Measurements from ENCODE around the gene DNAJC5G.

The DNAJC5G gene

DNA sequence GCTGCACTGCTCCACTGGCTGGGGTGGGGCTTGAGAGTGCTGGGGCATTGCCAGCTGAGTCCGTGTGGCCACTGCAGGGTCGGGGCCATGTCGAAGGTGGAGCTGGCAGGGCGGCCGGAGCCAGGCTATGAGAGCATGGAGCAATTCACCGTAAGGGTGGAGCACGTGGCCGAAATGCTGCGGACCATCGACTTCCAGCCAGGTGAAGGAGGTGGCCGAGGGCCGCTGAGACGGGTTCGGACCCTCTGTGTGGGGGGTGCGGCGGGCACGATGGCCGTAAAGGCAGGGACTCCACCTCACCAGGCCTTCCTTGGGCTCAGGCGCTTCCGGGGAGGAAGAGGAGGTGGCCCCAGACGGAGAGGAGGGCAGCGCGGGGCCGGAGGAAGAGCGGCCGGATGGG is 30.9 kb downstream of the DNAJC5G start:
- TF ChIP-seq, protein P1, sequence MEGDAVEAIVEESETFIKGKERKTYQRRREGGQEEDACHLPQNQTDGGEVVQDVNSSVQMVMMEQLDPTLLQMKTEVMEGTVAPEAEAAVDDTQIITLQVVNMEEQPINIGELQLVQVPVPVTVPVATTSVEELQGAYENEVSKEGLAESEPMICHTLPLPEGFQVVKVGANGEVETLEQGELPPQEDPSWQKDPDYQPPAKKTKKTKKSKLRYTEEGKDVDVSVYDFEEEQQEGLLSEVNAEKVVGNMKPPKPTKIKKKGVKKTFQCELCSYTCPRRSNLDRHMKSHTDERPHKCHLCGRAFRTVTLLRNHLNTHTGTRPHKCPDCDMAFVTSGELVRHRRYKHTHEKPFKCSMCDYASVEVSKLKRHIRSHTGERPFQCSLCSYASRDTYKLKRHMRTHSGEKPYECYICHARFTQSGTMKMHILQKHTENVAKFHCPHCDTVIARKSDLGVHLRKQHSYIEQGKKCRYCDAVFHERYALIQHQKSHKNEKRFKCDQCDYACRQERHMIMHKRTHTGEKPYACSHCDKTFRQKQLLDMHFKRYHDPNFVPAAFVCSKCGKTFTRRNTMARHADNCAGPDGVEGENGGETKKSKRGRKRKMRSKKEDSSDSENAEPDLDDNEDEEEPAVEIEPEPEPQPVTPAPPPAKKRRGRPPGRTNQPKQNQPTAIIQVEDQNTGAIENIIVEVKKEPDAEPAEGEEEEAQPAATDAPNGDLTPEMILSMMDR (IDR thresholded peaks at IDR 0.05; ENCODE audit: low read depth, low read length), result no peak
- DNase-seq, result no peak
- Histone ChIP-seq H3K27ac (no peak overlapping the region), H3K9me3 (ENCODE audit: severe bottlenecking) (no peaks in the 10 kb centered on the region), H3K4me3 (ENCODE audit: low read depth, low read length) (no peak overlapping the region), H3K27me3 (ENCODE audit: insufficient read depth, low read depth, severe bottlenecking) (peaks cover 24% of the 10 kb centered on the region), H3K36me3 (no peaks in the 10 kb centered on the region)

DNA sequence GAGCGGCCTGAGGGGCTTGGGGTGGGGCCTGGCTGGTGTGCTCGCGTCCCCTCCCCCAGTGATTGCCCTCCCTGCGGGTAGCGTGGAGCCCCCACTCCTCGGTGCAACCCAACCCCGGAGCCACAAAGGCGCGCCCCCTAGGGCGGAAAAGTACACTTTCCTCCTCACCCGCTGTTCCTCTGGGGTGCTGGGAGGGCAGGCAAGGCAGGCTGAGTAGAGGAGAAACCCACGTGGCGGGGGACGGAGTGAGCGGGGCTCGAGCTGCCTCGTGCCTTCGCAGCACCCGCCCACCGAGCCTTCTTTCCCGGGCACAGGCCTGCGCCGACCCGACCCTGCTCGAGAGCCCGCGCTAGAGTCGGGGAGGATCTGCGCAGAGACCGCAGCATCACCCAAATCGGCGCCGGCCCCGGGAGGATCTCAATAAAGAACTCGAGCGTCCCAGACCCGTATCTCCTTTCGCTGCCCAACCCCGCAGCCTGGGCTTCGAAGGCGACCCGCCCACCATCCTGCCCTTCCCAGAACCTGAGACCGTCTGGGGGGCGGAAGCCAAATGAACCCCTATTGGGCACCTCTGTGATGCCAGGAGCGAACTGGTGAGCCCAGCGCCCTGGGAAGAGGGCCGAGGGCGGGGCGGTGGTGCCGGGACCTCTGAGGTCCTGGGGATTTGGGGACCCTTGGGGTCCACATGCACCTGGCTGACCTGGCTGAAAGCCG is 31.5 kb downstream of the DNAJC5G start:
- Histone ChIP-seq H3K27me3 (ENCODE audit: insufficient read depth, low read depth, severe bottlenecking) (peaks cover 24% of the 10 kb centered on the region), H3K27ac (no peak overlapping the region), H3K36me3 (no peaks in the 10 kb centered on the region), H3K4me3 (ENCODE audit: low read depth, low read length) (peak overlapping the region; percentile 28), H3K9me3 (ENCODE audit: severe bottlenecking) (no peaks in the 10 kb centered on the region)
- TF ChIP-seq, protein P1 (IDR thresholded peaks at IDR 0.05; ENCODE audit: low read depth, low read length), result no peak
- DNase-seq, result no peak

DNA sequence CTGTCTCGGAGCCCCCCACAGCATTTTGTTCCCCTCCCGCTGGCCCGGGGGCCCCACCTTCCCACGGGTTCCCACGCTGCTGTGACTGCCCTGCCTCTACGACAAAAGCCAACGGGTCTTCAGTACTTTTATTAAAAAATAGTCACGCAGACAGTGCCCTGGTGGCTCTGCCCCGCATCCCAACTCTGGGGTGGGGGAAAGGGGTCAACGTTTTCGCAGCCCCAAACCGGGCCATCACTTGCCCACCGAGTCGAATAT is 32.0 kb downstream of the DNAJC5G start:
- DNase-seq, result no peak
- Histone ChIP-seq H3K9me3 (ENCODE audit: severe bottlenecking) (no peaks in the 10 kb centered on the region), H3K36me3 (no peaks in the 10 kb centered on the region), H3K27me3 (ENCODE audit: insufficient read depth, low read depth, severe bottlenecking) (peaks cover 24% of the 10 kb centered on the region), H3K4me3 (ENCODE audit: low read depth, low read length) (peak overlapping the region; percentile 28), H3K27ac (no peak overlapping the region)
- TF ChIP-seq, protein P1 (IDR thresholded peaks at IDR 0.05; ENCODE audit: low read depth, low read length), result no peak

DNA sequence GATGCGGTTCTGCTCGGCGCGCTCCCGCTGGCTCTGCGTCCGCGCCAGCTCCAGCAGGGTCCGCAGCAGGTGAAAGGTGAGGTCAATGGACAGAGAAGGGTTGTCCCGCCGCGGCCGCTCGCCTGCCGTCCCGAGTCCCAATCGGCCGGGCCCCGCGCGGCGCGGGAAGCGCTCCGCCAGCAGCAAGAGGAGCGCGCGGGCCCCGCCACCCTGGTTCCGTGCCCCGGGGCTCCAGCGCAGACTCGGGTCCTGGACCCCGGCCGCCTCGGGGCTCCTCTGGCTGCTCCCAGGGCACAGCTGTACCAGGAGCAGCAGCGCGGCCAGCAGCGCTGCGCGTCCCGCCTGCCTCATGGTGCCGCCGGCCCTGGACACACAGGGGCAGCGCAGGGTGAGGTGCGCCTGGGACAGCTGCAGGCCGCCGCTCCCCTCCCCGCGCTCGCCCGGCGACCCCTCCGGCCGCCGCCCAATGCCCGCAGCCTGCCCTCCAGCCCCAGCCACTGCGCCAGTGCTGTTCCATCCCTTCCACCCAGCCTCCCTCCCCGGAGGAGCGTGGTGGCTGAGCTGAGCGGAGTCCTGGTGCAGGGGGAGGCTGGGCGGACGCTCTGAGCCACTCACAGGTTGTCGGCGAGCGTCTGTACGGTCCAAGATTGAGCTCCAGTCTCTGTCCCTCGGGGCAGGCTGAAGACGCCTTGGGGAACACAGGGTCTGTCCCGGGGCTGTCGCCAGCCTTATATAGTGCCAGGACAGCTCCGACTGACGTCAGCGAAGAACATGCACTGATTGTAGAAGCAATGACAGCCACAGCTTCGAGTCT is 32.5 kb downstream of the DNAJC5G start:
- Histone ChIP-seq H3K27ac (no peak overlapping the region), H3K27me3 (ENCODE audit: insufficient read depth, low read depth, severe bottlenecking) (peaks cover 24% of the 10 kb centered on the region), H3K9me3 (ENCODE audit: severe bottlenecking) (no peaks in the 10 kb centered on the region), H3K36me3 (no peaks in the 10 kb centered on the region), H3K4me3 (ENCODE audit: low read depth, low read length) (peak overlapping the region; percentile 28)
- TF ChIP-seq, protein P1 (IDR thresholded peaks at IDR 0.05; ENCODE audit: low read depth, low read length), result no peak
- no peak for DNase-seq

DNA sequence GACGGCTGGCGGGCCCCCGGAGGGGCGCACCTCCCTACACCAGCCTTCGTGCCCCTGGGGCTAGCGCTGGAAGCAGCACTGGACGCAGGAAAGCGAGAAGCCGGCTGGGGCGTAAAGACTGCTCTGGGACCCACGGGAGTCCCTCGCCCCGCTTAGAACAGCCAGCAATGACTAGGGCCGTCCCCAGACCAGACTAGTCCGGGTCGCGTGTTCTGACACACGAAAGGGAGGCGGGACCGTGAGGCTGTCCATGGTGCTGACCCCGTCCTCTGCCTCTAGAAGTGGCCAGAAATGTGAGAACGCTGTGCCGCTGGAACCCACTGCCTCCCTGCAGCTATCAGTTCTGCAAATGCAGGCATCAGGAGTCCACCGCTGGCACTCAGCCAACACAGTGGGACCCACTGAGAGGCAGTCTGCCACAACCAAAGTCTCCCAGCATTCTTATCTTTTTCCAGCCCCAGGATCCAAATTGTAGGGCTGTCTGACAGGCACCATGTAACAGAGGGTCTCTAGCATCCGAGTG is 33.2 kb downstream of the DNAJC5G start, which contains the start of gene UCN:
UCN (minus strand) TSS at position 87 of the 523 bp plus-strand sequence. CDS start 550 bp downstream, outside the sequence.
- peaks cover 24% of the 10 kb centered on the region for H3K27me3 ChIP-seq (ENCODE audit: insufficient read depth, low read depth, severe bottlenecking)
- no peak for DNase-seq
- H3K36me3 ChIP-seq, result no peaks in the 10 kb centered on the region
- H3K4me3 ChIP-seq (ENCODE audit: low read depth, low read length), result peak within 1 kb of the TSS; percentile 28
- H3K27ac ChIP-seq, result no peak within 1 kb of the TSS
- TF ChIP-seq, protein P1 (IDR thresholded peaks at IDR 0.05; ENCODE audit: low read depth, low read length), result no peak
- H3K9me3 ChIP-seq (ENCODE audit: severe bottlenecking), result no peaks in the 10 kb centered on the region

All from WERI-Rb-1 (cell line).